Upper lobe of left lung (tissue), 4 donors: Measurements from ENCODE around the gene TMEM187.
A peak's percentile ranks its signal among the peaks of the same experiment; 100 is the strongest.

Source experiments
- POLR2A ChIP-seq, 4 donors: fragments of 450-650 bp; IDR thresholded peaks; one replicate each; pipeline ENCODE4 v1.5.1; 2016 to 2017; ENCODE audit warnings: antibody characterized with exemption in 4 of 4, mild to moderate bottlenecking in 2 of 4
- TF ChIP-seq, protein P1 (sequence below), 6 experiments: fragments of 450-650 bp in 4 of 6; fragments of 200-600 bp in 2 of 6; sonication (generic) in 2 of 6; IDR thresholded peaks; one replicate each; pipeline ENCODE4 v1.5.1; 2016 to 2019; ENCODE audit warnings: antibody characterized with exemption in 6 of 6

DNA sequence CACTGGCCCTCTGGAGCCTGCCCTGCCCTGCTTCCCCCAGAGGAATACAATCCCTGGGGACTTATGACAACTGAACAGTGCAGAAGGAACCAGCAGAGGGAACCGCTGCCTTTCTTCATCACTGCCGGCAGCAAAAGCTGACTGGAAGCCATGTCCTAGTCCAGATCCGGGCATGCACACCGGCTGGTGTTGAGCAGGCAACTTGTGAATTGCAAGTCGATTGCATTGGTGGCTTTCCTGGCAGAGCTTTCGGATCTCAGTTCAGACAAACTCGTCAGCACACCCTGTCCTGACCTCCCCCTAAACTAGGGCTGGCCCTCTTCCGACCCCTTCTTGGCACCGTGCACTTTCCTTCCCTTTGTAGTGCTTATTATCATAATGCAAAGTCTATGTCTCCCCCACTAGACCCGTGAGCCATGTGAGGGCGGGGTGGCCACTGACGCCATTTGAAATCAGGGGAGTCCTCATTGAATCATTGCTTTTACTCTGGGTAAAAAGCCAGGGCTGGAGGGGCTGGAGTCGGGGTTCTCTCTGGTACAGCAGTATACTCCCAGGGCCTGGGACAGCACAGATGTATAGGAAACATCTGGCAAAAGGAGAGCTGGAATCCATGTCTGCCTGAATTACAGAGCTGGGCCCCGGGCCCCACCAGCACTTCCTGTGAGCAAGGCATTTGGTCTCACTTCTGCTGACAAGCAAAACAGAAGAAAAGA lies 48.2 kb upstream of the TMEM187 start:
- TF ChIP-seq, protein P1, sequence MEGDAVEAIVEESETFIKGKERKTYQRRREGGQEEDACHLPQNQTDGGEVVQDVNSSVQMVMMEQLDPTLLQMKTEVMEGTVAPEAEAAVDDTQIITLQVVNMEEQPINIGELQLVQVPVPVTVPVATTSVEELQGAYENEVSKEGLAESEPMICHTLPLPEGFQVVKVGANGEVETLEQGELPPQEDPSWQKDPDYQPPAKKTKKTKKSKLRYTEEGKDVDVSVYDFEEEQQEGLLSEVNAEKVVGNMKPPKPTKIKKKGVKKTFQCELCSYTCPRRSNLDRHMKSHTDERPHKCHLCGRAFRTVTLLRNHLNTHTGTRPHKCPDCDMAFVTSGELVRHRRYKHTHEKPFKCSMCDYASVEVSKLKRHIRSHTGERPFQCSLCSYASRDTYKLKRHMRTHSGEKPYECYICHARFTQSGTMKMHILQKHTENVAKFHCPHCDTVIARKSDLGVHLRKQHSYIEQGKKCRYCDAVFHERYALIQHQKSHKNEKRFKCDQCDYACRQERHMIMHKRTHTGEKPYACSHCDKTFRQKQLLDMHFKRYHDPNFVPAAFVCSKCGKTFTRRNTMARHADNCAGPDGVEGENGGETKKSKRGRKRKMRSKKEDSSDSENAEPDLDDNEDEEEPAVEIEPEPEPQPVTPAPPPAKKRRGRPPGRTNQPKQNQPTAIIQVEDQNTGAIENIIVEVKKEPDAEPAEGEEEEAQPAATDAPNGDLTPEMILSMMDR (IDR thresholded peaks at IDR 0.05): peak in 4 of 6 experiments; percentile 26 to 37 (median 33)
- peak in 1 of 4 donors; percentile 16 for TF ChIP-seq POLR2A (IDR thresholded peaks at IDR 0.05)
